ENCODE data around the gene ZNF462.

DNA sequence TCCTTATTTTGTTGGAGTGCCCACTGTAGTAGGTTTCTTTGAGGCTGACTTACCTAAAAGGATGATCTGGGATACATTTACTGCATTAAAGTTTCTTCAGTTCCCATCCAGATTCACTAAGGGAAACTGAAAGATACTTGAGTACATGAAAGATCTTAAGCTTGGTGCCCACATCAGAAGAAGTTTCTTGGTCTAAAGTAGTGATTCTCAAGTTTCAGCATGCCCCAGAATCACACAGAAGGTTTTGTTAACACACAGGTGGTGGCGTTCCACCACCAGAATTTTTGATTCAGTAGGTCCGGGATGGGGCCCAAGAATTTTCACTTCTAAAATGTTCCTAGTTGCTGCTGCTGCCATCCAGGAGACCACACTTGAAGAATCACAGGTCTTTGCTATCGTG lies 171.0 kb downstream of the ZNF462 start:
- no peak for TF ChIP-seq POLR2A (IDR thresholded peaks at IDR 0.05; ENCODE audit: low read length)
- no peak for TF ChIP-seq GATA1 (IDR thresholded peaks at IDR 0.05; ENCODE audit: low read depth, low read length)

Data from erythroblast (primary cell).